GM21786 (cell line): ENCODE results near the gene MAP7D1.

Experiments used
- ATAC-seq: cut with Tn5 transposase; IDR thresholded peaks from one replicate; pipeline ENCODE4 v1.9.1; 2021; ENCODE audit not compliant: unreplicated experiment

MAP7D1 gene

DNA sequence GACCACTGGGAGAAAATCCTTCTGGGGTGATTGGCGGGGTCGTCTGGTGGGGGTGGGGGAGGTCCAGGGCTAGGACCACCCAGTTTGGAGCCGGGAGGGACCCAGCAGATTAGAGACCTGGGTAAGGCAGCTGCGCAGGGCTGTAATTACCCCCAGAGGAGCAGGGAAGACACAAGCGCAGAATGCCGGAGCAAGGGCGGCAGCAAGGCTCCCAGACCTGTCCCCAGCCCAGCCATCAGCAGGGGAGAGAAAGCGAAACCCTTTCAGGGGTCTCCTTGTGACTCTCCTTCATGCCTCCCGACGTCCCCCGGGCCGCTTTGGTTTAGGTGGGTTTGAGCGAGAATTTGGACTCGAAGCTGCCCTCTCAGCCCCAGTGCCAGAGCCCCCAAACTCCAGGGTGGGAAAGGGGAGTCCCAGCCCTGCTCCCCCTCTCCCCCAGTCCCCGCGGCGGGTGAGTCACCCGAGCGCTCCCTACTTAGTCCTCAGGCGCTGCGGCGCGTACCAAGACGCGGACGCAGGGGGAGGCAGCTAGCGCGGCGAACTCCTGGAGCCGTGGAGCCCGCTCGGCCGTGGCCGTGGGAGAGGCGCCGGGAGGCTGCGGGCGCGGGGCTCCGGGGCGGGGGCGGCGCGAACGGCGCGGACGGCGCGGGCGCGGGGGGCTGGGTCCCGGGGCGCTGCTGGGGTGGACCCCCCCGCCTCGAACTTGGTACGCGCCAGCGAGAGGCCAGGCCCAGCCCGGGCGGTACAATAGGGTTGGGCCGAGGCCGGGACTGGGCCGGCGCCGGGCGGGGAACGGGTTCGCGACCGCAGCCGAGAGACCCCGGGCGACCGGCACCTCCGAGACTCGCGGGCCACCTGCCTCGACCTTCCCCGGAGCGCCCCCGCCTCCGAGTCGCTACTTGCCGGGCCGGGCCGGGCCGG, at the start of gene MAP7D1:
MAP7D1 (plus strand) TSS at position 753 of the 921 bp plus-strand sequence. CDS start 258 bp downstream, outside the sequence.
- peak; percentile 43 for ATAC-seq

DNA sequence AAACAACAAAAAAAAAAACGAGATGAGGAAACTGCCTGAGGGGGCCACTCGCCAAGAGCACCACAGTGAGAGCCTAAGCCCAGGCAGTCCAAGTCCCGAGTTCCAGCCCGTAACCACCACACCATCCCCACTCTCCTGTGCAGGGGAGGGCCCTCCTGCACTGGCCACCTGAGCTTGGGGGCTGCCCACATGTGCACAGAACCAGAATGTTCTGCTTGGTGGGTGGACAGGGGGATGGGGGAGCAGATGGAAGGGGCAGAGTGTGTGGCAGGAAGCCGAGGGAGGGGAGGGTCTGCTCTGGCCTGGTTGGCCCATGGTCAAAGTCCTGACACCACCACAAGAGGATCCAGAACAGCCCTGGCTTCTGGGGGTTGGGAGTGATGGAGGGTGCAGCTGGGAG, 49.7 kb upstream of the MAP7D1 start:
- ATAC-seq: no peak

GRCh38 chr1:36107394-36107793, 48.6 kb upstream of the MAP7D1 start:
- no peak for ATAC-seq

DNA sequence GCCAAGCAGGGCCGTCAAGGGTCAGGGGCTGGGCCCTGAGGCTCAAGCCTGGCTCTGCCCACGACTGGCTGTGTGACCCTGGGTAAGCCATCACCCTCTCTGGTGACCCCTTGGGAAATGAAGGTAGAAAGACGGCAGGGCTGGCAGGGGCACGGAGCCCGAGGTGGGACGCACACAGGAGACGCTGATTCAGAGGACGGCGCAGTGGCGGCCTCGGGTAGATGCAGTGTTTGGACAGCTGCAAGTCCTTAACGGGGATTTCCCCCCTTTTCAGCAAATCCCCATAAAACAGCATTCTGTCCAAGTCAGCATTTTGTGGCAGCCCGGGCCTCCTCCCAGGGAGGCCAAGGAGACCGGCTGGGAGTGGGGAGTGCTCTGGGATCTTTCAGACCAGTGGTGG, 47.6 kb upstream of the MAP7D1 start:
- ATAC-seq: no peak

DNA sequence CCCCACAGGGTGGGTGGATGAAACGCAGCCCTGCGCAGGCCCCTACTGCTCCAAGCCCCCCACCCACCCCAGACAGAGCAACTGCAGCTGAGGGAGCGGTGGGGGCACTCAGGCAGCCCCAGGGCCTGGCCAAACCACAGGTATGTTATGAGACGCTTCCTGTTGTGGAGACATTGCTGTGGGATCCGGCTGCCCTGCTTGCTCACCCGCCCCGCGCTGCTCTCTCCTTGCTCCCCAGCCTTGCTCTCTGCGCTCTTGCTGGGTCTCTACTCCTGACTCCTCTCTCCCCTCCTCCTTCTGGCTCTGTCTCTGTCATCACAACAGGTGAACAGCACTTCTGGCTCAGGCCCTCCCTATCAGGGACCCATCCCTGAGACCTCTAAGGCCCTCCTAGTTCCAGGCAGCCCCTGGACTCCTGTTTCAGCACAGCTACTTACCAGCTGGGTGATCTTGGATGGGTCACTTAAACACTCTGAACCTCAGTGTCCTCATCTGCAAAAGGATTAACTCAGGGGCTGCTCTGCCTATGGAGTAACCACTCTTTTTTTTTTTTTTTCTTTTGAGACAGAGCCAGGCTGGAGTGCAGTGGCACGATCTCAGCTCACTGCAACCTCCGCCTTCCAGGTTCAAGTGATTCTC, 46.8 kb upstream of the MAP7D1 start:
- ATAC-seq: no peak

- no peak for ATAC-seq
These were observed 44.8 kb upstream of the MAP7D1 start for GRCh38 chr1:36111151-36111550.

- ATAC-seq: no peak
These were observed 43.1 kb upstream of the MAP7D1 start for GRCh38 chr1:36112823-36113222.

GRCh38 chr1:36114371-36114770, 41.6 kb upstream of the MAP7D1 start:
- no peak for ATAC-seq

DNA sequence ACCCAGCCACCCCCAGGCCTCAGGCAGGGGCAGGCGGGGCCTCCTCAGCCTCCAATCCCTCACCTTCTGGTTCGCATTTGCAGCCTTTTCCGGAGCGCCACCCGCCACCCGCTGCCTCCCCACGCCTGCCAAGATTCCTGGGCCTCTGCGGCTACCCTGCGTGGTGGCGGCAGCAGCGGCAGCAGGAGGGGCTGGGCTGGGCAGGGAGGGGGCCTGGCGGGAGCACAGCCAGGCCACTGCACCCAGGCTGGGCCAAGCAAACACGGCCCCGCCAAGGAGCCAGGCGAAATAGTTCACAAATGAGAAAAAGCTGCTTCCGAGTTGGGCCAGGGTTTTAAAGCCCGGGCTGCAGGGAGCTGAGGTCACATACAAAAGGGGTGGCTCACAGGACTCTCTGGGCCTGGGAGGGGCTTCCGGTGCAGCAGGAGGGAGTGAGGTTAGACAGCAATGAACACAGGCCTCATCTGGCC, 40.7 kb upstream of the MAP7D1 start:
- no peak for ATAC-seq

- no peak for ATAC-seq
These were observed 40.0 kb upstream of the MAP7D1 start for GRCh38 chr1:36115931-36116330.

DNA sequence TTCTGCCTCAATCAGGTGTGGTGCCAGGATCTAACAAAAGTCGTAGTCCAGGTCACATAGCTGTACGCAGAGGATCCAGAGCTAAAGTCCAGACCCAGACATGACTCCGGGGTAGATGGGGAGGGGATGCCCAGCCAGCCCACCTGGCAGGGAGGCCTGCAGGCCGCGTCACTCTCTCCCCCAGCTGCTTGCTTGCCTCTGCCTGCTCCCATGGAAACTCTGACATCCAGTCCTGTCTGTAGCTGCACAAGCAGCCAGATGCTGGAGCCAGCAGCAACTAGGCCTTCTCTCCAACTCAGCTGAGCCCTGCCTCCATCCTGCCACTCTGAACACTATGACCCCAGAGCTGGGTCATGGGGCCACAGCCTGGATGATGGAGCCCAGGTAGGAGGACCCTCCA, 39.1 kb upstream of the MAP7D1 start:
- ATAC-seq: no peak

GRCh38 chr1:36118447-36119204, 37.3 kb upstream of the MAP7D1 start:
- no peak for ATAC-seq

- ATAC-seq: no peak
These were observed 36.5 kb upstream of the MAP7D1 start for GRCh38 chr1:36119456-36119855.

- ATAC-seq: no peak
These were observed 33.6 kb upstream of the MAP7D1 start for GRCh38 chr1:36122062-36123030.

- no peak for ATAC-seq
These were observed 32.6 kb upstream of the MAP7D1 start for GRCh38 chr1:36123356-36123755.

DNA sequence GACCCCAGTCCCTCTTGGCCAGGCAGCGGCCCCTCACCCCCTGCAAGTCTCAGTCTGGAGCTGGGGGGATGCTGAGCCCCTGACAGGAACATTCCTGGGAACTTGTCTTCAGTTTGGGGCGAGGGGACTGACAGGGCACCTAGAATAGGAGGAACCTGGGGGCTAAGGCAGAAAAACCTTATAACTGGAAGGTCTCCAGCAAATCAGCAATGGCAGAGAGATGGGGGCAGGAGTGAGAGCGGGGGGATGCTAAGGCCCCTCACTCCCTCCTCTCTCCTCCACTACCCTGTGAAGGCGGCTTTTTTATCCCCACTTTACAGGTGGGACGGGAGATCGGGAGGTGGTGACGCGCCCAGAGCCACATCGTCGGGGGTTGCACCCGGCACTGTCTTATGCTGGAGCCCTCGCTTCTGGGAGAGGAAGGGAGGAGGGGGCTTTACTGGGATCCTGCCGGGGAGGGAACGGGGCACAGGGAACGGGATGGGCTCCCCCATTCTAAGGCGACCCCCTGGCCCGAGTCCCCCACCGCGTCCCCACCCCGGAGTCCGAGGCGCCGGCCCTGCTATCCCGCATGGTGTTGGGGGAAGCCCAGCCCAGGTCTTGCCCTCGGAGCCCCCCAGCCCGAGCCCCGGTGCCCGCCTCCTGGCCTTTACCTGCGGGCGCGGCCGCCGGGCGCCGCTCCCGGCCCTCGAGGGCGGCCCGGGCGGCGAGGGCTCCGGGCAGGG, 31.4 kb upstream of the MAP7D1 start:
- no peak for ATAC-seq

DNA sequence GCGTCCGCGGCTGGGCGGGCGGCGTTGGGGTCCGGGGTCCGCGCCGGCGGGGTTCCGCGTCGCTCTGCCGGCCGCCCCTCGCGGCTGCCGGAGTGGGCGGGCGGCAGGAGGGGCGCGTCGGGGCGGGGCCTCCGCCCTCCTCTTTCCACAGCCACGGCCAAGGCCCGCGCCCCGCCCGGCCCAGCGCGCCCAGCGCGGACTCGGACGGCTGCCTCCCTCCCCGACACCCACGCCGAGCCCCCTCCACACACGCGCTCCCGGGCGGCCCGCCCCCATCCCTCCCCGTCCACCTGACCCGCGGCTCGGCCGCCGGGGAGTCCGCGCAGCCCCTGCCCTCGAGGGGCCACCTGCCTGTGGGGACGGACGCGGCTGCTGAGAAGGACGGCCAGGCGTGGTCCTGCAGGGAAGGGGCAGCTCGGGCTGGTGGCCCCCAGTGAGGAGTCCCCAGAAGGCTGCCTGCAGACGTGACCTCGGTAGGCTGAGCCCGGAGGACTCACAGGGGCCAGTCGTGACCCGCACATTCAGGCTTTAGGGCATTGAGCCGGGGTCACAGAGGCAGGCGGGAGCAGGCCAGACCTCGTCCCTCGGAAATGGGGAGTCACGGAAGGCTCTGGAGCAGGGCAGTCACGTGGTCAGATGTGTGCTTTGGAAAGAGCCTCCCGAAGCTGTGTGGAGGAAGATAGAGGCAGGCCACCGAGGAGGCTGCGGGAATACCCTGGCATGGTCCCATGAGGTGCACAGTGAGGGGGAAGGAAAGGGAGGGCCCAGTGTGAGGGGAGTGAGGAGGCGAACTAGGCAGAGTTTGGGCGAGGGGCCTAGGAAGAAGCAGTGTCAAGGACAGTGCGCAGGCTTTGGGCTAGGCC, 30.6 kb upstream of the MAP7D1 start, which contains the start of gene COL8A2:
COL8A2 (minus strand) TSS at position 94 of the 863 bp plus-strand sequence. CDS start 24,980 bp downstream, outside the sequence.
- ATAC-seq: no peak

- no peak for ATAC-seq
These were observed 29.8 kb upstream of the MAP7D1 start for GRCh38 chr1:36126005-36126716.
